Left colon (tissue), 2 donors: ENCODE results near the gene PPP1R12A. TPM values are rescaled to one million over a fixed set of nuclear protein-coding genes. Genes with fewer than 3 reads are reported as not detected.
"Not testable (repeated sequence)": the region's sequence is repeated elsewhere in the genome, so short reads cannot be mapped to it uniquely, and the experiment has no call there.

Source experiments
- ATAC-seq: fragments of 200-7000 bp; cut with Tn5 transposase; one replicate; pipeline ENCODE4 v1.9.1; 2020; ENCODE audit warnings: mild to moderate bottlenecking, moderate library complexity
- DNase-seq, 2 donors: peaks; one replicate each; pipeline ENCODE4 v3.0.0-alpha.2; 2020
- intact Hi-C, 2 donors: fragments of 100-400 bp; cut with DNase I in 1 of 2; cut with micrococcal nuclease in 1 of 2; formaldehyde crosslinking; loops; one replicate each; pipeline versions ENCODE4 v1.11.2 to v1.14.0; 2022; cut with DNase I, micrococcal nuclease
- total RNA-seq, 2 donors: library from RNA; stranded (reverse); fragmentation: NEBNext Ultra II Directional; extraction: Animal tissue kit (Norgen Biotek cat#: 25700); gene quantifications; one replicate each; pipeline ENCODE4 v1.2.1, GENCODE V29; 2021
- donor health status: DM: no; HTN: no; CAD: no.
- donor health status: DM: yes; HTN: yes; CAD: no.

The PPP1R12A gene
- total RNA-seq, 2 donors from 2014 or later: 61.4 to 87.6 TPM

- no peak for DNase-seq
- intact Hi-C loops: no loop called here
- ATAC-seq: no peak
These were observed 22.8 kb downstream of the PPP1R12A start for GRCh38 chr12:79911889-79912656.

- intact Hi-C loops: no loop called here
- ATAC-seq (no peak), DNase-seq (no peak)
These were observed 26.5 kb downstream of the PPP1R12A start for GRCh38 chr12:79908366-79908765.

- ATAC-seq (no peak), DNase-seq (no peak)
- intact Hi-C loops: no loop called here
These were observed 33.4 kb downstream of the PPP1R12A start for GRCh38 chr12:79901506-79901905.

DNA sequence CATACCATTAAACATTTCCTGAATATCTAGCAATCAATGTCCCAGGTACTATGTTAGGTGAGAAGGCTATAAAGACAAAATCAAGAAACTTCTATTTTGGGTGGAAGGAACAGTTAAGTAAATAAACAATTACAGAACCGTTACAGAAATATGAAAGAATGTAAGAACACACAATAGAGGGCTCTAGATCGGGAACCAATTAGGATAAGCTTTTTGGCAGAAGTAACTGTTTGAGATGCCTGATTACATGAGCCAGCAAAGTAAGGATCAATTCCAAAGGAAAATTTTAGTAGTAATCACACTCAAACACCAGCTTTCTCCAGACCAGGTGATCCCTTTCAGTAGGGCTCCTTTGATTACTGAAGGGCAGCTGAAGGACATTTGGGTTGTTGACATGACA lies 33.9 kb downstream of the PPP1R12A start:
- intact Hi-C loops: no loop called here
- no peak for ATAC-seq
- no peak for DNase-seq

- intact Hi-C loops: no loop called here
- ATAC-seq (no peak), DNase-seq (no peak)
These were observed 34.7 kb downstream of the PPP1R12A start for GRCh38 chr12:79900199-79900598.

GRCh38 chr12:79897617-79898016 lies 37.3 kb downstream of the PPP1R12A start:
- DNase-seq (no peak), ATAC-seq (no peak)
- intact Hi-C loops: no loop called here

- intact Hi-C loops: no loop called here
- ATAC-seq: no peak
- no peak for DNase-seq
These were observed 39.1 kb downstream of the PPP1R12A start for GRCh38 chr12:79895804-79896203.

DNA sequence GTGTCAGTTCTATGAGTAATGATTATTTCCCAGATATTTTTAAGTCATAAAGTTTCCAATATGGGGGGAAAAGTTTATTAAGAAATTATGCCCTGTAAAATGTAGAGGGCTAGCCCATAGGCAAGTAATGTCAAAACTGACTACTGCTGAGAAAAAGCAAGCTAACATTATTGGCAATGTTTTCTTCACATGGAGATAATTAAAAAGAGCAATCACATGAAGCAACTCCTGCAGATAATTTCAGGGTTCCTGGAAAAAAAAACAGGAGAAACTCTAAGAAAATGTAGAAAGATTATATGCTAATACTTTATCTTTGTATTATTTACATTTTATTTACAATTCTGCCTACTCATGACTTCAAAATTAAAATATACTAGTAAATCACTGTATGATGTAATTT lies 39.8 kb downstream of the PPP1R12A start:
- no peak for ATAC-seq
- DNase-seq: no peak
- intact Hi-C loops: no loop called here

DNA sequence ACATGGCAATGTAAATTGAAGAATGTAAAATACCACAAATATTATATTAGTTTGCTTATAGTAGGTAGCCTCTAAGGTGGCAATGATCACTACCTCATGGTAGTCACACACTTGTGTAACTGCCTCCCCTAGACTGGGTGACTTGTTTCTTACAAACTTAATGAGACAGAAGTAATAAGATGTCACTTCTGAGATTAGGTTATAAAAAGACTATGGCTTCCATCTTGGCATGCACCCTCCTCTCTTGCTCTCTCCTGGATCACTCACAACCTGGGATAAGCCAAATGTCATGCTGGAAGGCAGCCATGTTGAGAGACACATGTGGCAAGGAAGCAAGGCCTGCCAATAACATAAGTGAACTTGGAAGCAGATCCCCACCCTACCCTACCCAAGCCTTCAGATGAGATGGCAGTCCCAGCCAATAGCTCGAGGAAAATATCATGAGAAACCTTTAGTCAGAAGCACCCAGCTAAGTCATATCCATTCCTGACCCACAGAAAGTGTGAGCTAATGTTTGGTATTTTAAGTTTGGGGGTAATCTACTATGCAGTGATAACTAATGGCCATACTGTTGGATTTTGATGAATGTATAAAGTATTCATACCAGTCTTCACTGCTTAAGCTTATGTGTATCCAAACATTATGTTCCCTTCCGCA lies 43.3 kb downstream of the PPP1R12A start:
- ATAC-seq (no peak), DNase-seq (no peak)
- intact Hi-C loops: no loop called here

GRCh38 chr12:79887890-79888289 lies 47.0 kb downstream of the PPP1R12A start:
- DNase-seq (no peak), ATAC-seq (no peak)
- intact Hi-C loops: no loop called here

DNA sequence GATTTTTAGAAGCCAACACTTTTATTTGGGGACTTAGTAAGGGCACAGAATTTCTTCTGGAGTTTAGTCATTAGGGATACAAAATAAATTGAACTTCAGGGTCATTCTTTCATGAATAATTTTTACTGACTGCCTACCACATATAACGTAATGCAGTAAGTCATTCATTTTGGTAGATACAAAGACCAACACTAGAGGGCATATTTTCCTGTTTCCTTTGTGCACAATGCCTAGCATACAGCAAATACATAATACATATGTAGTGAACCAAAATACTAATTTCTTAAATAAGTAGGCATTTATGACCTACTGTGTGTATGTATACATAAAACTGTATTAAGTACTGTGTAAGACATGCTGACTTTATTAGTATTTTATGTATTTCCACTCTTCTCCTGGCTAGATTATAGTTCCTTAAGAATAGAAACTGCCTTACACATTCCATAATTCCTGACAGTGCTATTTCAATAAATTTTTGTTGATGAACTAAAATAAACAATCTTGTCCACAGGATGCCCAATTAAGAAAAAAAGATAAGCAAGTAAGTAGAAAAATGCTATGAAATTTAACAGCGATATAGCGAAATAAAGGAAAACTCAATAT lies 47.9 kb downstream of the PPP1R12A start:
- intact Hi-C loops: no loop called here
- ATAC-seq: peak; percentile 81
- no peak for DNase-seq

GRCh38 chr12:79885911-79886490 lies 48.9 kb downstream of the PPP1R12A start:
- DNase-seq (no peak), ATAC-seq (no peak)
- intact Hi-C loops: no loop called here

- intact Hi-C loops: no loop called here
These were observed 50.4 kb downstream of the PPP1R12A start for GRCh38 chr12:79884401-79885006.

DNA sequence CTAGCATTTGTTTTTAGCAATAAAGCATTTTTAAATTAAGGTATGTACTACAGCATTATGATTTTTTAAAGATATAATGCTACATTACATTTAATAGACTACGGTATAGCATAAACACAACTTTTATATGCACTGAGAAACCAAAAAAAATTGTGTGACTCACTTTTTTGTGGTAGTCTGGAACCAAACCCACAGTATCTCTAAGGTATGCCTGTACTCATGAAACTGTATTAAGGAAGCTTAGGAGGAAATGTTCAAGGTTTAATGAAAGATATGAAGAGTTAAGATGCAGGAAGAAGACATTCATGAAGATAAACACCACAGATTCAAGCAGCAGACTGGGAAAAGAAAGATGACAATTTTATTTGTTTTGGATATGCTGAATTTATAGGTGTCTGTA lies 51.7 kb downstream of the PPP1R12A start:
- intact Hi-C loops: no loop called here
- no peak for DNase-seq
- ATAC-seq: no peak

More at GRCh38 chr12:79884401-79885006, 50.4 kb downstream of the PPP1R12A start:
- ATAC-seq (no peak), DNase-seq (no peak)

DNA sequence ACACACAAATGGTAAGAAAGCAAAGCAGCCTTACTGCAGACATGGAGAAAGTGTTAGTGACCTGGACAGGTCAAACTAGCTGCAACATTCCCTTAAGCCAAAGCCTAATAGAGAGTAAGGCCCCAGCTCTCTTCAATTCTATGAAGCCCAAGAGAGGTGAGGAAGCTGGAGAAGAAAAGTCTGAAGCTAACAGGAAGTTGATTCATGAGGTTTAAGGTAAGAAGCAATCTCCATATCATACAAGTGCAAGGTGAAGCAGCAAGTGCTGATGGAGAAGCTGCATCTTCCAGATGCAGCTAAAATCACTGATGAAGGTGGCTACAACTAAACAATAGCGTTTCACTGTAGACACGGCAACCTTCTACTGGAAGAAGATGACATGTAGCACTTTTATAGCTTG lies 53.5 kb downstream of the PPP1R12A start:
- intact Hi-C loops: no loop called here
- ATAC-seq (no peak), DNase-seq (no peak)

DNA sequence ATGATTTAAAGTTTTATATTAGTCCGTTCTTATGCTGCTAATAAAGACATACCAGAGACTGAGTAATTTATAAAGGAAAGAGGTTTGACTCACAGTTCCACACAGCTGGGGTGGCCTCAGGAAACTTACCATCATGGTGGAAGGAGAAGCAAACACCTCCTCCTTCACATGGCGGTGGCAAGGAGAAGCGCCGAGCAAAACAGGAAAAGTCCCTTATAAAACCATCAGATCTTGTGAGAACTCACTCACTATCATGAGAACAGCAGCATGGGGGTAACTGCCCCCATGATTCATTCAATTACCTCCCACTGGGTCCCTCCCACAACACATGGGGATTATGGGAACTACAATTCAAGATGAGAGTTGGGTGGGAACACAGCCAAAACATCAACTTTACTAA lies 56.4 kb downstream of the PPP1R12A start:
- ATAC-seq, intact Hi-C loops, DNase-seq: not testable (repeated sequence)

GRCh38 chr12:79877246-79877645 lies 57.7 kb downstream of the PPP1R12A start:
- ATAC-seq: no peak
- no peak for DNase-seq
- intact Hi-C loops: no loop called here

- intact Hi-C loops: no loop called here
- no peak for DNase-seq
- no peak for ATAC-seq
These were observed 60.2 kb downstream of the PPP1R12A start for GRCh38 chr12:79874665-79875064.

- no peak for ATAC-seq
- no peak for DNase-seq
- intact Hi-C loops: no loop called here
These were observed 61.7 kb downstream of the PPP1R12A start for GRCh38 chr12:79873201-79873600.
